HepG2 (cell line): Measurements from ENCODE around the gene ANXA3. TPM values are rescaled to one million over a fixed set of nuclear protein-coding genes. Genes with fewer than 3 reads are reported as not detected.

Source experiments
- ATAC-seq: fragments of 200-7000 bp; cut with Tn5 transposase; 3 replicates; pipeline ENCODE4 v1.9.1; 2020; ENCODE audit warnings: mild to moderate bottlenecking, moderate library complexity
- BruUV-seq: library from RNA; stranded (reverse); fragments of 400-500 nt; replicated peaks from 2 replicates; lab custom pipeline; 2021; lab: Mats Ljungman, UMichigan
- CTCF ChIA-PET: fragments of 300-600 bp; formaldehyde crosslinking; extraction: SDS; loops from one replicate; lab custom pipeline; 2021; ENCODE audit warnings: low total read pairs, inconsistent platforms, low intra/inter-chr PET ratio; lab: Yijun Ruan, JAX
- POLR2A ChIA-PET: fragments of 350-600 bp; sonication (Branson Sonifier 250); formaldehyde crosslinking; loops from one replicate; lab custom pipeline; 2020; ENCODE audit warnings: antibody characterized with exemption, inconsistent platforms; lab: Yijun Ruan, JAX
- DNase-seq: peaks from one replicate; pipeline ENCODE4 v3.0.0-alpha.2; 2015; ENCODE audit warnings: low spot score
- FAIRE-seq: peaks from 3 replicates; lab custom pipeline; 2011; peaks lifted over from hg19 to GRCh38; lab: Jason Lieb, UNC
- H2AFZ ChIP-seq: one replicate; pipeline ENCODE4 v1.6.1; 2011; ENCODE audit warnings: low read length, inconsistent platforms
- H3K27ac ChIP-seq: fragments of 300-600 bp; 3 replicates; pipeline ENCODE4 v1.8.0; 2011; ENCODE audit warnings: mixed run types, mild to moderate bottlenecking, mixed read lengths, low read length, inconsistent platforms; ENCODE audit not compliant: insufficient read depth; ENCODE audit errors: extremely low read length
- H3K27me3 ChIP-seq, 2 experiments: fragments of 200-600 bp in 1 of 2; 2 replicates in 1 of 2; 3 replicates in 1 of 2; pipeline versions ENCODE4 v1.6.0 to v1.8.0; 2011; ENCODE audit warnings: low read length in 2 of 2, mild to moderate bottlenecking in 2 of 2, moderate library complexity in 2 of 2, inconsistent platforms in 1 of 2; ENCODE audit not compliant: insufficient read depth in 2 of 2, control insufficient read depth in 1 of 2
- H3K36me3 ChIP-seq, 2 experiments: fragments of 200-600 bp in 1 of 2; replicated peaks in 1 of 2; 2 replicates in 1 of 2; 3 replicates in 1 of 2; pipeline versions ENCODE4 v1.5.1 to v1.8.0; 2011; ENCODE audit warnings: low read length in 2 of 2, inconsistent platforms in 1 of 2; ENCODE audit not compliant: insufficient read depth in 2 of 2, control insufficient read depth in 1 of 2
- H3K4me1 ChIP-seq: 2 replicates; pipeline ENCODE4 v1.5.1; 2012; ENCODE audit warnings: low read length, inconsistent platforms; ENCODE audit not compliant: insufficient read depth
- H3K4me2 ChIP-seq: 2 replicates; pipeline ENCODE4 v1.6.0; 2011; ENCODE audit warnings: low read depth, low read length, inconsistent platforms
- H3K4me3 ChIP-seq, 3 experiments: fragments of 200-600 bp in 1 of 3; sonication (generic), shearing (Covaris generic) in 1 of 3; replicated peaks in 1 of 3; 2 replicates each; pipeline ENCODE4 v1.5.1; 2011 to 2016; ENCODE audit warnings: low read length in 3 of 3, inconsistent platforms in 2 of 3, low read depth in 2 of 3, mild to moderate bottlenecking in 2 of 3, control low read depth in 1 of 3, mixed read lengths in 1 of 3; ENCODE audit not compliant: insufficient read depth in 1 of 3
- H3K79me2 ChIP-seq: one replicate; pipeline ENCODE4 v1.6.1; 2011; ENCODE audit warnings: low read length, inconsistent platforms; ENCODE audit not compliant: insufficient read depth
- H3K9ac ChIP-seq: 2 replicates; pipeline ENCODE4 v1.6.0; 2011; ENCODE audit warnings: mild to moderate bottlenecking, low read depth, low read length, inconsistent platforms; ENCODE audit not compliant: insufficient read depth
- H3K9me3 ChIP-seq: 2 replicates; pipeline ENCODE4 v1.5.1; 2012; ENCODE audit warnings: mild to moderate bottlenecking, low read length
- H4K20me1 ChIP-seq: 2 replicates; pipeline ENCODE4 v1.6.0; 2011; ENCODE audit warnings: inconsistent platforms, mild to moderate bottlenecking, low read length, moderate library complexity; ENCODE audit not compliant: insufficient read depth
- ARID2 ChIP-seq: sonication (generic); formaldehyde crosslinking; IDR thresholded peaks from 2 replicates; pipeline ENCODE4 v1.8.1; 2022; ENCODE audit warnings: mild to moderate bottlenecking, missing genetic modification reagents, borderline replicate concordance
- ASH2L ChIP-seq: fragments of 300-600, 200-600 bp; sonication (generic); IDR thresholded peaks from 2 replicates; pipeline ENCODE4 v1.7.0; 2017; ENCODE audit warnings: low read depth, mild to moderate bottlenecking, moderate library complexity, mixed read lengths, low read length; ENCODE audit not compliant: insufficient read length
- CHCHD3 ChIP-seq: sonication (generic); formaldehyde crosslinking; IDR thresholded peaks from 2 replicates; pipeline ENCODE4 v1.8.0; 2022; ENCODE audit warnings: mild to moderate bottlenecking, missing genetic modification reagents, moderate library complexity
- EHMT2 ChIP-seq: fragments of 200-600 bp; sonication (generic); IDR thresholded peaks from 2 replicates; pipeline ENCODE4 v1.7.0; 2017; ENCODE audit warnings: antibody characterized with exemption, low read depth, low read length, borderline replicate concordance
- GPBP1L1 ChIP-seq: sonication (generic); formaldehyde crosslinking; IDR thresholded peaks from 2 replicates; pipeline ENCODE4 v1.5.0; 2020; ENCODE audit warnings: mild to moderate bottlenecking, missing genetic modification reagents
- MIXL1 ChIP-seq: IDR thresholded peaks from 2 replicates; pipeline ENCODE4 v1.6.1; 2016
- NFATC3 ChIP-seq: sonication (generic); formaldehyde crosslinking; IDR thresholded peaks from 2 replicates; pipeline ENCODE4 v1.5.1; 2020; ENCODE audit warnings: mild to moderate bottlenecking, missing genetic modification reagents
- NFIB ChIP-seq: sonication (generic); formaldehyde crosslinking; IDR thresholded peaks from 2 replicates; pipeline ENCODE4 v1.9.0; 2021; ENCODE audit warnings: missing genetic modification reagents, mild to moderate bottlenecking, borderline replicate concordance
- NR2C2 ChIP-seq: sonication (generic); formaldehyde crosslinking; IDR thresholded peaks from 2 replicates; pipeline ENCODE4 v1.4.0; 2020; ENCODE audit warnings: missing genetic modification reagents, mild to moderate bottlenecking, moderate library complexity, borderline replicate concordance
- PLRG1 ChIP-seq: fragments of 450-650 bp; conservative IDR thresholded peaks from 2 replicates; pipeline ENCODE4 v1.6.1; 2016
- ZBTB1 ChIP-seq: sonication (generic); formaldehyde crosslinking; IDR thresholded peaks from 2 replicates; pipeline ENCODE4 v1.4.0; 2020; ENCODE audit warnings: missing genetic modification reagents, borderline replicate concordance
- ZBTB43 ChIP-seq: sonication (generic); formaldehyde crosslinking; conservative IDR thresholded peaks from 2 replicates; pipeline ENCODE4 v1.4.0; 2020; ENCODE audit warnings: missing genetic modification reagents
- ZNF143 ChIP-seq: sonication (generic); formaldehyde crosslinking; IDR thresholded peaks from 2 replicates; pipeline ENCODE4 v1.4.0; 2020; ENCODE audit warnings: missing genetic modification reagents
- ZNF224 ChIP-seq: sonication (generic); formaldehyde crosslinking; IDR thresholded peaks from 2 replicates; pipeline ENCODE4 v1.5.0; 2020; ENCODE audit warnings: mild to moderate bottlenecking, missing genetic modification reagents
- ZNF260 ChIP-seq: sonication (generic); formaldehyde crosslinking; IDR thresholded peaks from 2 replicates; pipeline ENCODE4 v1.4.0; 2020; ENCODE audit warnings: missing genetic modification reagents, low read depth, mild to moderate bottlenecking, borderline replicate concordance
- ZNF333 ChIP-seq: sonication (generic); formaldehyde crosslinking; IDR thresholded peaks from 2 replicates; pipeline ENCODE4 v1.4.0; 2020; ENCODE audit warnings: mild to moderate bottlenecking, missing genetic modification reagents, borderline replicate concordance
- ZNF468 ChIP-seq: sonication (generic); formaldehyde crosslinking; IDR thresholded peaks from 2 replicates; pipeline ENCODE4 v1.8.0; 2022; ENCODE audit warnings: mild to moderate bottlenecking, moderate library complexity, missing genetic modification reagents
- ZNF512B ChIP-seq: sonication (generic); formaldehyde crosslinking; IDR thresholded peaks from 2 replicates; pipeline ENCODE4 v1.5.1; 2020; ENCODE audit warnings: missing genetic modification reagents, mild to moderate bottlenecking, borderline replicate concordance
- WGBS: methylation state at CpG from one replicate; pipeline ENCODE4 v1.1.6; 2017; ENCODE audit warnings: low lambda C conversion rate; 5-methylcytosine and 5-hydroxymethylcytosine counted together
- in situ Hi-C: cut with HindIII; loops from 2 replicates; pipeline ENCODE4 v1.10.0; 2017; ENCODE audit warnings: low pct_unique_long_range_greater_than_20kb; ENCODE audit not compliant: extremely low pct_ligation_motif_present
- intact Hi-C: fragments of 100-400 bp; cut with micrococcal nuclease; formaldehyde crosslinking; loops from one replicate; pipeline ENCODE4 v1.10.0; 2022; ENCODE audit not compliant: unreplicated experiment
- polyA plus RNA-seq, 8 experiments: library from polyadenylated mRNA; depleted of rRNA in 3 of 8; stranded (reverse) in 7 of 8; unstranded in 1 of 8; fragments of >200 nt; fragmentation: Illumina TruSeq in 4 of 8; extraction: Trizol in 4 of 8; gene quantifications; 2 replicates each; pipeline versions ENCODE4 v1.2.1 to v1.2.3, GENCODE V29; 2011 to 2016; ENCODE audit warnings: low read depth in 4 of 8, missing spikeins in 1 of 8, mixed read lengths in 1 of 8; ENCODE audit not compliant: insufficient read depth in 1 of 8
- total RNA-seq, 5 experiments: library from RNA; depleted of rRNA; stranded (reverse); fragments of >200 nt; fragmentation: Illumina TruSeq; extraction: Trizol; gene quantifications; 2 replicates each; pipeline ENCODE4 v1.2.3, GENCODE V29; 2016; ENCODE audit warnings: low read depth in 1 of 5

The ANXA3 gene
- total and polyA plus RNA-seq, 2 of the 13 experiments (the other 11 are each of a cell fraction or from before 2014, with no cell fraction given) = 6.5 to 6.9 TPM

GRCh38 chr4:78630615-78631014, 79.0 kb downstream of the ANXA3 start:
- 31% methylated on average over 2 of the region's 2 CpGs for WGBS

More at GRCh38 chr4:78630615-78631014, 79.0 kb downstream of the ANXA3 start:
- CTCF ChIA-PET = interaction anchor here (0.7 kb wide), 1 partner anchor 65 kb away, joined by 4 read pairs; no protein-coding TSS in a partner anchor
- in situ Hi-C loops = no loop called here
- Histone ChIP-seq H3K4me2 (no peak overlapping the region), H3K4me3 (no peak overlapping the region), H2AFZ (no peak overlapping the region), H3K4me1 (peaks cover 42% of the 10 kb centered on the region), H4K20me1 (no peaks in the 10 kb centered on the region)
- ATAC-seq (no peak), DNase-seq (no peak), FAIRE-seq (no peak)
- TF ChIP-seq ZNF468 (CRISPR knock-in tag) = no peak
- no peak for TF ChIP-seq NR2C2 (CRISPR knock-in tag)
- TF ChIP-seq ZBTB1 (CRISPR knock-in tag) = no peak
- no peak for TF ChIP-seq ARID2 (CRISPR knock-in tag)
- no peak for TF ChIP-seq NFATC3
- no peak for TF ChIP-seq ASH2L
- TF ChIP-seq ZNF512B (CRISPR knock-in tag) = no peak
- no peak for TF ChIP-seq CHCHD3 (CRISPR knock-in tag)
- TF ChIP-seq NFIB (CRISPR knock-in tag) = no peak
- TF ChIP-seq GPBP1L1 (CRISPR knock-in tag) = no peak
- TF ChIP-seq ZNF143 (CRISPR knock-in tag) = no peak
- no peak for TF ChIP-seq ZNF224 (CRISPR knock-in tag)
- no peak for TF ChIP-seq ZBTB43 (CRISPR knock-in tag)
- no peak for TF ChIP-seq ZNF333 (CRISPR knock-in tag)
- TF ChIP-seq ZNF260 = no peak
- TF ChIP-seq MIXL1 (CRISPR knock-in tag) = no peak
- TF ChIP-seq PLRG1 = no peak
- TF ChIP-seq EHMT2 = no peak
- TF ChIP-seq, all 625 proteins: peak for 0
- Histone ChIP-seq H3K27me3 (no peaks in the 10 kb centered on the region; a peak in 1 of 5 replicates), H3K27ac (no peak overlapping the region), H3K36me3 (no peaks in the 10 kb centered on the region), H3K79me2 (no peaks in the 10 kb centered on the region), H3K9ac (no peak overlapping the region), H3K9me3 (no peaks in the 10 kb centered on the region)
- no TSS peak for BruUV-seq
- intact Hi-C loops = no loop called here
- POLR2A ChIA-PET = no interaction called here
